Stimulated activated CD8-positive, alpha-beta memory T cell treated with anti-CD3 and anti-CD28 coated beads, Interleukin-7, amount 100 ng/mL, for 1 hour (primary cell): ENCODE measurements around the gene SWT1.
"Not testable (repeated sequence)": the region's sequence is repeated elsewhere in the genome, so short reads cannot be mapped to it uniquely, and the experiment has no call there.

Experiments
- DNase-seq, 2 donors: peaks; one replicate each; pipeline ENCODE4 v3.0.0-alpha.2; 2020; ENCODE audit warnings: low read depth in 2 of 2

SWT1 gene

GRCh38 chr1:185245466-185245865 lies 88.5 kb downstream of the SWT1 start:
- no peak for DNase-seq

GRCh38 chr1:185249563-185249962 lies 92.6 kb downstream of the SWT1 start:
- DNase-seq: no peak

- no peak for DNase-seq
These were observed 93.1 kb downstream of the SWT1 start for GRCh38 chr1:185250063-185250462.

GRCh38 chr1:185251928-185252327 lies 95.0 kb downstream of the SWT1 start:
- not testable (repeated sequence) for DNase-seq

GRCh38 chr1:185252404-185252803 lies 95.4 kb downstream of the SWT1 start:
- not testable (repeated sequence) for DNase-seq

GRCh38 chr1:185255595-185255994 lies 98.6 kb downstream of the SWT1 start:
- not testable (repeated sequence) for DNase-seq

- DNase-seq: not testable (repeated sequence)
These were observed 100.4 kb downstream of the SWT1 start for GRCh38 chr1:185257116-185257949.

GRCh38 chr1:185257950-185258208 lies 100.9 kb downstream of the SWT1 start:
- no peak for DNase-seq

GRCh38 chr1:185258676-185259075 lies 101.7 kb downstream of the SWT1 start:
- DNase-seq: no peak

- no peak for DNase-seq
These were observed 103.6 kb downstream of the SWT1 start for GRCh38 chr1:185260611-185261010.

- DNase-seq: no peak
These were observed 105.2 kb downstream of the SWT1 start for GRCh38 chr1:185262151-185262550.

GRCh38 chr1:185263292-185263691 lies 106.3 kb downstream of the SWT1 start:
- no peak for DNase-seq

- DNase-seq: no peak
These were observed 106.8 kb downstream of the SWT1 start for GRCh38 chr1:185263780-185264179.

GRCh38 chr1:185265314-185265713 lies 108.3 kb downstream of the SWT1 start:
- no peak for DNase-seq

GRCh38 chr1:185267301-185267700 lies 110.3 kb downstream of the SWT1 start:
- no peak for DNase-seq

GRCh38 chr1:185267701-185268100 lies 110.7 kb downstream of the SWT1 start:
- DNase-seq: no peak

- DNase-seq: no peak
These were observed 111.4 kb downstream of the SWT1 start for GRCh38 chr1:185268352-185268751.

GRCh38 chr1:185271921-185272320 lies 115.0 kb downstream of the SWT1 start:
- DNase-seq: no peak

GRCh38 chr1:185279571-185279970 lies 122.6 kb downstream of the SWT1 start:
- no peak for DNase-seq

- DNase-seq: no peak
These were observed 123.6 kb downstream of the SWT1 start for GRCh38 chr1:185280589-185280988.

GRCh38 chr1:185281245-185281644 lies 124.3 kb downstream of the SWT1 start:
- DNase-seq: no peak

- DNase-seq: no peak
These were observed 127.1 kb downstream of the SWT1 start for GRCh38 chr1:185284116-185284515.

GRCh38 chr1:185284533-185285276 lies 127.7 kb downstream of the SWT1 start:
- no peak for DNase-seq
